ENCODE results near the gene ROPN1L. TPM values are rescaled to one million over a fixed set of nuclear protein-coding genes. Genes with fewer than 3 reads are reported as not detected.

Gene ROPN1L
- total and polyA plus RNA-seq, 2 of the 4 experiments (the other 2 are of a cell fraction) = 0.34 to 0.36 TPM

DNA sequence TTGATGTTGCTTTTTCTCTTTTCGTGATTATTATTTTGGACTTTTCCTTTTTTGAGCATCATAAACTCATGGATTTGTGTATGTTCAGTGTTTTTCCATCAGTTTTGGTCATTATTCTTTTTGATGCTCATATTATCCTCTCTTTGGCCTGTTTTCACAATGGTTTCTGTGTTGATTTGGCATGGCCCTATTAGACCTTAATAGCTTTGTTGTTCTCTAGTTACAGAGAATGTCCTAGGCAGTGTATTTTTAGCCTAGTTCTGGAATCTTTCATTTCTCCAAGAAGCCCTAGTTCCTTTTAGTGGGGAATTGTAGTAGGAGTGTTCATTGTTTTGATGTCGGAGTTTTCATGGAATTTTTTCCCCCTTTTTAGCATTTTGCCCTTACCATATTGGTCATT lies 41.3 kb upstream of the ROPN1L start:
- ChIA-PET POLR2A (ENCODE audit: unreplicated experiment) (no interaction called here), CTCF (no interaction called here)
- Histone ChIP-seq H4K20me1 (ENCODE audit: insufficient read depth, low read length) (peaks cover 10% of the 10 kb centered on the region), H4K91ac (ENCODE audit: insufficient read depth, low read depth, low read length) (no peak overlapping the region), H3K9ac (ENCODE audit: low read depth, low read length) (no peak overlapping the region), H2AK5ac (ENCODE audit: low read depth, low read length) (no peak overlapping the region), H3K56ac (ENCODE audit: extremely low read depth, insufficient read depth, low read length) (no peak overlapping the region), H3K14ac (replicated peaks; ENCODE audit: low read depth, low read length) (no peak overlapping the region), H2BK120ac (ENCODE audit: low read depth, low read length) (no peak overlapping the region), H3K18ac (ENCODE audit: low read depth, low read length) (no peak overlapping the region), H3K27me3 (ENCODE audit: control insufficient read depth, insufficient read depth, low read length) (no peaks in the 10 kb centered on the region), H3K23ac (ENCODE audit: low read depth, low read length) (no peak overlapping the region), H2AK9ac (replicated peaks; ENCODE audit: low read depth, low read length, poor library complexity) (no peak overlapping the region), H4K5ac (ENCODE audit: low read depth, low read length) (no peak overlapping the region), H4K8ac (ENCODE audit: low read depth in 2 of 2, low read length in 2 of 2) (no peak overlapping the region), H3K36me3 (ENCODE audit: control insufficient read depth, insufficient read depth, low read length) (peaks cover 17% of the 10 kb centered on the region), H2BK15ac (ENCODE audit: low read depth, low read length) (no peak overlapping the region), H2BK20ac (ENCODE audit: low read depth, low read length) (no peak overlapping the region), H3K4me1 (ENCODE audit: control insufficient read depth, insufficient read depth, low read length) (no peaks in the 10 kb centered on the region), H2BK5ac (ENCODE audit: low read depth, low read length, poor library complexity, severe bottlenecking) (no peak overlapping the region), H3K27ac (ENCODE audit: insufficient read depth, low read length) (no peak overlapping the region), H3K79me1 (ENCODE audit: low read depth in 1 of 2, low read length in 2 of 2) (peaks cover 32 to 46% of the 10 kb centered on the region in 2 experiments), H3K9me1 (ENCODE audit: insufficient read depth, low read length) (peaks cover 7% of the 10 kb centered on the region), H2AFZ (replicated peaks; ENCODE audit: low read length, poor library complexity) (no peak overlapping the region), H3K4ac (ENCODE audit: low read depth, low read length) (no peak overlapping the region), H3K4me2 (ENCODE audit: low read depth, low read length) (no peak overlapping the region; the same call in 1 of the 2 replicates), H3K9me3 (ENCODE audit: control insufficient read depth, insufficient read depth, low read length) (no peaks in the 10 kb centered on the region), H3K4me3 (ENCODE audit: insufficient read depth, low read depth, low read length) (no peak overlapping the region)
- dilution Hi-C loops (cut with HindIII; ENCODE audit: low sequenced_read_pairs, unreplicated experiment) (no loop called here), in situ Hi-C loops (cut with MboI; ENCODE audit: low sequenced_read_pairs) (no loop called here), intact Hi-C loops (cut with micrococcal nuclease) (loop anchor here (2.0 kb wide), 1 partner anchor 118 kb away; no protein-coding TSS in a partner anchor)
- TF ChIP-seq BHLHE40 (IDR thresholded peaks at IDR 0.05; ENCODE audit: low read depth, low read length) = no peak
- no peak for TF ChIP-seq CEBPB (IDR thresholded peaks at IDR 0.05; ENCODE audit: low read depth, low read length)
- no peak for TF ChIP-seq CHD1 (IDR thresholded peaks at IDR 0.05; ENCODE audit: low read depth, low read length)
- no peak for TF ChIP-seq RFX5 (IDR thresholded peaks at IDR 0.05; ENCODE audit: low read depth, low read length)
- TF ChIP-seq FOS (IDR thresholded peaks at IDR 0.05; ENCODE audit: low read depth, low read length) = no peak
- TF ChIP-seq POLR2A (IDR thresholded peaks at IDR 0.05; ENCODE audit: low read depth, low read length) = no peak
- no peak for TF ChIP-seq MAZ (IDR thresholded peaks at IDR 0.05; ENCODE audit: borderline replicate concordance, low read depth, low read length)
- TF ChIP-seq NFE2L2 (IDR thresholded peaks at IDR 0.05; ENCODE audit: low read depth, low read length) = no peak
- no peak for TF ChIP-seq RAD21 (IDR thresholded peaks at IDR 0.05; ENCODE audit: low read length)
- no peak for TF ChIP-seq ELK1 (IDR thresholded peaks at IDR 0.05; ENCODE audit: borderline replicate concordance, low read depth, low read length)
- TF ChIP-seq, protein P1, sequence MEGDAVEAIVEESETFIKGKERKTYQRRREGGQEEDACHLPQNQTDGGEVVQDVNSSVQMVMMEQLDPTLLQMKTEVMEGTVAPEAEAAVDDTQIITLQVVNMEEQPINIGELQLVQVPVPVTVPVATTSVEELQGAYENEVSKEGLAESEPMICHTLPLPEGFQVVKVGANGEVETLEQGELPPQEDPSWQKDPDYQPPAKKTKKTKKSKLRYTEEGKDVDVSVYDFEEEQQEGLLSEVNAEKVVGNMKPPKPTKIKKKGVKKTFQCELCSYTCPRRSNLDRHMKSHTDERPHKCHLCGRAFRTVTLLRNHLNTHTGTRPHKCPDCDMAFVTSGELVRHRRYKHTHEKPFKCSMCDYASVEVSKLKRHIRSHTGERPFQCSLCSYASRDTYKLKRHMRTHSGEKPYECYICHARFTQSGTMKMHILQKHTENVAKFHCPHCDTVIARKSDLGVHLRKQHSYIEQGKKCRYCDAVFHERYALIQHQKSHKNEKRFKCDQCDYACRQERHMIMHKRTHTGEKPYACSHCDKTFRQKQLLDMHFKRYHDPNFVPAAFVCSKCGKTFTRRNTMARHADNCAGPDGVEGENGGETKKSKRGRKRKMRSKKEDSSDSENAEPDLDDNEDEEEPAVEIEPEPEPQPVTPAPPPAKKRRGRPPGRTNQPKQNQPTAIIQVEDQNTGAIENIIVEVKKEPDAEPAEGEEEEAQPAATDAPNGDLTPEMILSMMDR (conservative IDR thresholded peaks at IDR 0.05; ENCODE audit: low read depth, low read length) = no peak
- TF ChIP-seq MAFK (IDR thresholded peaks at IDR 0.05; ENCODE audit: low read depth, low read length) = no peak
- no peak for TF ChIP-seq SMC3 (IDR thresholded peaks at IDR 0.05; ENCODE audit: low read depth, low read length)
- no peak for TF ChIP-seq USF2 (IDR thresholded peaks at IDR 0.05; ENCODE audit: low read depth, low read length)
- TF ChIP-seq MXI1 (IDR thresholded peaks at IDR 0.05; ENCODE audit: borderline replicate concordance, low read depth, low read length) = no peak
- no peak for TF ChIP-seq RCOR1 (IDR thresholded peaks at IDR 0.05; ENCODE audit: insufficient replicate concordance, low read length)
- BruUV-seq (replicated peaks) = no TSS peak
- ATAC-seq (ENCODE audit: low read depth) (no peak), DNase-seq (no peak)
- no CpG with 5 or more reads among the region's 2 CpGs for WGBS, 2 experiments (ENCODE audit: extremely low coverage in 2 of 2, insufficient read length in 1 of 2)
